ENCODE measurements around the gene NNAT. TPM values are rescaled to one million over a fixed set of nuclear protein-coding genes. Genes with fewer than 3 reads are reported as not detected.

NNAT gene
- 0.32 TPM in 1 of 2 replicates, not detected in the other for total RNA-seq

DNA sequence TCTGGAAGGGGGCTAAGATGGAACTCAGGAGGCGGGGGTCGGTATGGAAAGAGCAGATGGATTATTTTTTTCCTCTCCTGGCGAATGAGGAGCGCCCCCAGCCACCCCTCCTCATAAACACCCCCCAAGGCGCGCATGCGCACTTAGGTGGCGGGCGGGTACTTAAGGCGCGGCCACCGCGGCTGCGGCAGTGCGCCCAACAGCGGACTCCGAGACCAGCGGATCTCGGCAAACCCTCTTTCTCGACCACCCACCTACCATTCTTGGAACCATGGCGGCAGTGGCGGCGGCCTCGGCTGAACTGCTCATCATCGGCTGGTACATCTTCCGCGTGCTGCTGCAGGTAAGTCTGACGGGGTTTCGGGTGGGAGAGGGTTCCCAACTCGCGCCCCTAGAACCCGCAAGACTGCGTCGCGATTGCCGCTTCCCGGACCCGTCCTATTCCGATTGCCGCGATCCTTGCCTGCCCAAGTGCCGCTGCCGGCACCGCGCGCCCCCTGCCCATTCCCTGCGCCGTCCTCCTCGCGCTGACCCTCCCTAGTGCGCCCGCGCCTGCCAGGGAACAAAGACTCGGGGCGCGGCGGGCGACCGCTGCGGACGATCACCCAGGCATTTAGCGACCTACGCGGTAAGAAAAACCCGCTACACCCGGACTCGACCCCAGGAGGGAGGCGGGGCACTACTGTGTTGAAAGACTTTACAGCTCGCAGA, at the start of gene NNAT:
NNAT (plus strand) TSS at position 190 of the 711 bp plus-strand sequence; CDS start at position 272, 82 bp downstream.

GRCh38 chr20:37527638-37528445, 6.8 kb downstream of the NNAT start, which contains the start of gene BLCAP:
TSS of gene BLCAP (minus strand) at chr20:37527876. CDS start at chr20:37519174, 8,702 bp downstream.

Other genes with a start within 250 kb of the NNAT start
- 21.8 and 26.2 TPM in 2 replicates for gene MANBAL, start 231.6 kb upstream of the NNAT start, total RNA-seq
- gene SRC, start 175.1 kb upstream of the NNAT start, total RNA-seq, result 18.1 and 20.2 TPM in 2 replicates
- gene BLCAP, start 6.6 kb downstream of the NNAT start, total RNA-seq, result 44.4 and 49.5 TPM in 2 replicates
- 24.9 and 29.4 TPM in 2 replicates for gene CTNNBL1, start 172.8 kb downstream of the NNAT start, total RNA-seq